ENCODE measurements around the gene SORCS2. TPM values are rescaled to one million over a fixed set of nuclear protein-coding genes. Genes with fewer than 3 reads are reported as not detected.
A peak's percentile ranks its signal among the peaks of the same experiment; 100 is the strongest.

SORCS2 gene
- total and polyA plus RNA-seq, 2 of the 8 experiments (the other 6 are each of a cell fraction or from before 2014, with no cell fraction given), result 0.36 to 1.8 TPM

DNA sequence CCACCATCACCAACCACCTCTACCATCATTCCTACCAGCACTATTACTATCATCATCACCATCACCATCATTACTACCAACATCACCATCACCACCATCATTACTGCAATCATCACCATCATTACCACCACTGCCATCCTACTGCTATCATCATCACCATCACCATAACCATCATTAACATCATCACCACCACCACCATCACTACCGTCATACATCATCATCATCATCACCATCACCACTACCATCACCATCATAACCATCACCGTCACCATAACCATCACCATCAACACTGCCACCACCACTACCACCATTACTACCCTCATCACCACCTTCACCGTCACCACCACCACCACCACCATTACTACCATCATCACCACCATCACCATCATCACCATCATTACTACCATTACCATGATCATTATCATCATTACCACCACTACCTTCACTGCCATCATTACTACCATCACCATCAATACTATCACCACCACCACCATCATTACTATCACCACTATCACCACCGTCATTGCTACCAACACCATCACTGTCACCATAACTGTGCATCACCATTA is 170.6 kb downstream of the SORCS2 start:
- Histone ChIP-seq H3K4me3 (ENCODE audit: extremely low read depth in 1 of 4, insufficient read depth in 2 of 4, low read depth in 3 of 4, low read length in 4 of 4) (no peak overlapping the region), H4K5ac (ENCODE audit: insufficient read length, low read depth, low read length) (no peak overlapping the region), H3K4me2 (ENCODE audit: insufficient read depth in 1 of 2, low read depth in 2 of 2, low read length in 2 of 2) (no peak overlapping the region), H3K9me3 (ENCODE audit: insufficient read depth in 2 of 2, low read depth in 1 of 2, low read length in 1 of 2) (no peaks in the 10 kb centered on the region), H3K36me3 (ENCODE audit: control insufficient read depth in 2 of 4, insufficient read depth in 4 of 4, low read length in 3 of 4) (no peaks in the 10 kb centered on the region), H3K18ac (ENCODE audit: extremely low read depth, low read length) (no peak overlapping the region), H3K4me1 (replicated peaks in 1 of 4; ENCODE audit: control insufficient read depth in 3 of 4, insufficient read depth in 4 of 4, low read length in 3 of 4) (peaks cover 0 to 2% (median under 1%) of the 10 kb centered on the region in 4 experiments; a peak in 3 of 7 replicates), H3K14ac (ENCODE audit: insufficient read length) (no peak overlapping the region), H2AFZ (ENCODE audit: low read length) (no peak overlapping the region), H3K79me1 (ENCODE audit: low read depth, low read length) (no peaks in the 10 kb centered on the region), H2BK120ac (replicated peaks; ENCODE audit: low read depth, low read length) (no peak overlapping the region), H3K23me2 (ENCODE audit: low read depth, low read length) (peaks cover 8% of the 10 kb centered on the region; the same call in 1 of the 2 replicates), H3K27me3 (replicated peaks in 1 of 4; ENCODE audit: control insufficient read depth in 3 of 4, extremely low read depth in 1 of 4, insufficient read depth in 3 of 4, low read length in 3 of 4) (no peaks in the 10 kb centered on the region), H4K20me1 (replicated peaks in 1 of 2; ENCODE audit: control insufficient read depth in 1 of 2, insufficient read depth in 2 of 2, low read length in 2 of 2) (peaks cover 0 to 10% of the 10 kb centered on the region in 2 experiments), H2BK12ac (ENCODE audit: low read depth, low read length) (no peak overlapping the region), H3K9ac (replicated peaks in 1 of 4; ENCODE audit: extremely low read depth in 1 of 4, low read depth in 3 of 4, low read length in 3 of 4) (no peak overlapping the region), H2BK5ac (ENCODE audit: low read depth, low read length) (no peak overlapping the region), H2BK15ac (ENCODE audit: low read length) (no peak overlapping the region), H2AK5ac (ENCODE audit: low read depth, low read length) (no peak overlapping the region; the same call in 1 of the 2 replicates), H4K8ac (ENCODE audit: extremely low read depth, insufficient read depth, low read length) (no peak overlapping the region), H2BK20ac (ENCODE audit: low read length) (no peak overlapping the region), H3K4ac (replicated peaks; ENCODE audit: insufficient read length, low read depth, low read length) (no peak overlapping the region), H4K91ac (replicated peaks; ENCODE audit: insufficient read length, low read length) (no peak overlapping the region), H3K27ac (ENCODE audit: low read depth, low read length) (no peak overlapping the region), H3K56ac (replicated peaks; ENCODE audit: insufficient read length, low read depth, low read length) (peak overlapping the region; percentile 96), H3K79me2 (ENCODE audit: control insufficient read depth in 1 of 2, insufficient read depth in 2 of 2, low read length in 2 of 2) (no peaks in the 10 kb centered on the region), H3K23ac (ENCODE audit: insufficient read length) (no peak overlapping the region)
- CTCF ChIA-PET (ENCODE audit: partially characterized antibody), result no interaction called here
- TF ChIP-seq TAF1 (IDR thresholded peaks at IDR 0.05; ENCODE audit: low read depth, low read length), result no peak
- TF ChIP-seq RXRA (IDR thresholded peaks at IDR 0.05; ENCODE audit: insufficient read depth, low read depth, low read length), result no peak
- TF ChIP-seq, protein P1, sequence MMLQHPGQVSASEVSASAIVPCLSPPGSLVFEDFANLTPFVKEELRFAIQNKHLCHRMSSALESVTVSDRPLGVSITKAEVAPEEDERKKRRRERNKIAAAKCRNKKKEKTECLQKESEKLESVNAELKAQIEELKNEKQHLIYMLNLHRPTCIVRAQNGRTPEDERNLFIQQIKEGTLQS (IDR thresholded peaks at IDR 0.05; ENCODE audit: insufficient read depth, low read depth, low read length), result no peak
- no peak for TF ChIP-seq KDM4A (IDR thresholded peaks at IDR 0.05; ENCODE audit: low read depth, low read length, severe bottlenecking)
- no peak for TF ChIP-seq CEBPB (IDR thresholded peaks at IDR 0.05; ENCODE audit: low read depth, low read length)
- no peak for TF ChIP-seq TEAD4 (IDR thresholded peaks at IDR 0.05; ENCODE audit: low read depth, low read length)
- TF ChIP-seq CBX8 (IDR thresholded peaks at IDR 0.05; ENCODE audit: borderline replicate concordance, low read depth, low read length), result no peak
- no peak for TF ChIP-seq CHD1 (IDR thresholded peaks at IDR 0.05; ENCODE audit: low read depth, low read length)
- TF ChIP-seq POLR2AphosphoS5 (IDR thresholded peaks at IDR 0.05; ENCODE audit: low read depth, low read length), result no peak
- POLR2A ChIA-PET (ENCODE audit: partially characterized antibody), result no interaction called here
- WGBS, 2 experiments (ENCODE audit: extremely low coverage in 1 of 2, insufficient coverage in 1 of 2, insufficient read length in 1 of 2, insufficient replicate concordance in 2 of 2, low coverage in 1 of 2, low lambda C conversion rate in 2 of 2, missing lambda C conversion rate in 1 of 2), result 92% methylated on average over 4 of the region's 4 CpGs; no CpG with 5 or more reads in 1 of the 2 experiments
- FAIRE-seq, result no peak
- DNase-seq (ENCODE audit: low read depth in 1 of 2, low spot score in 2 of 2), result no peak
